NCI-H1417 (cell line): ENCODE measurements around the gene R3HDM1.
A peak's percentile ranks its signal among the peaks of the same experiment; 100 is the strongest.
"Not testable (repeated sequence)": the region's sequence is repeated elsewhere in the genome, so short reads cannot be mapped to it uniquely, and the experiment has no call there.

Experiments used
- DNase-seq, 3 experiments: peaks; one replicate each; lab custom pipeline; 2025; lab: John Stamatoyannopoulos, UW

Gene R3HDM1

GRCh38 chr2:135573620-135574019, 42.3 kb downstream of the R3HDM1 start:
- DNase-seq: no peak

GRCh38 chr2:135581282-135581681, 50.0 kb downstream of the R3HDM1 start:
- DNase-seq: no peak

GRCh38 chr2:135582383-135582782, 51.1 kb downstream of the R3HDM1 start:
- no peak for DNase-seq

- peak in 1 of 3 experiments; percentile 11 for DNase-seq
Observed at GRCh38 chr2:135585586-135585985, 54.3 kb downstream of the R3HDM1 start.

GRCh38 chr2:135586148-135586547, 54.9 kb downstream of the R3HDM1 start:
- peak in 2 of 3 experiments; percentile 4 to 61 for DNase-seq

GRCh38 chr2:135587958-135588357, 56.7 kb downstream of the R3HDM1 start:
- no peak for DNase-seq

GRCh38 chr2:135590619-135591260, 59.5 kb downstream of the R3HDM1 start:
- DNase-seq: peak in 1 of 3 experiments; percentile 35

GRCh38 chr2:135600915-135601314, 69.6 kb downstream of the R3HDM1 start:
- DNase-seq: no peak

GRCh38 chr2:135603543-135603942, 72.3 kb downstream of the R3HDM1 start:
- DNase-seq: no peak

GRCh38 chr2:135607561-135607960, 76.3 kb downstream of the R3HDM1 start:
- no peak for DNase-seq

GRCh38 chr2:135612319-135612718, 81.0 kb downstream of the R3HDM1 start:
- DNase-seq: no peak

- DNase-seq: no peak
Observed at GRCh38 chr2:135615404-135615803, 84.1 kb downstream of the R3HDM1 start.

- no peak for DNase-seq
Observed at GRCh38 chr2:135617501-135618015, 86.3 kb downstream of the R3HDM1 start.

GRCh38 chr2:135620198-135620597, 88.9 kb downstream of the R3HDM1 start:
- no peak for DNase-seq

- no peak for DNase-seq
Observed at GRCh38 chr2:135629520-135629919, 98.2 kb downstream of the R3HDM1 start.

GRCh38 chr2:135630034-135630433, 98.8 kb downstream of the R3HDM1 start:
- DNase-seq: not testable (repeated sequence)

- no peak for DNase-seq
Observed at GRCh38 chr2:135630488-135630887, 99.2 kb downstream of the R3HDM1 start.

GRCh38 chr2:135633582-135633981, 102.3 kb downstream of the R3HDM1 start:
- no peak for DNase-seq

- no peak for DNase-seq
Observed at GRCh38 chr2:135635212-135635835, 104.0 kb downstream of the R3HDM1 start.

- DNase-seq: no peak
Observed at GRCh38 chr2:135636982-135637381, 105.7 kb downstream of the R3HDM1 start.

- peak in 1 of 3 experiments; percentile 47 for DNase-seq
Observed at GRCh38 chr2:135637456-135638087, 106.3 kb downstream of the R3HDM1 start.

- DNase-seq: peak in 1 of 3 experiments; percentile 55
Observed at GRCh38 chr2:135638825-135639224, 107.5 kb downstream of the R3HDM1 start.
